Psoas muscle (tissue), 8 donors: ENCODE measurements around the gene IGFL4. TPM values are rescaled to one million over a fixed set of nuclear protein-coding genes. Genes with fewer than 3 reads are reported as not detected.

ENCODE experiments used
- ATAC-seq, 4 donors: fragments of 200-7000 bp; cut with Tn5 transposase; one replicate each; pipeline ENCODE4 v1.9.1; 2020; ENCODE audit warnings: moderate library complexity in 3 of 4, mild to moderate bottlenecking in 2 of 4
- DNase-seq, 2 donors: peaks; one replicate each; pipeline ENCODE4 v3.0.0-alpha.2; 2020
- H3K27ac ChIP-seq: fragments of 200-600 bp; one replicate; pipeline ENCODE4 v1.8.0; 2022
- H3K27me3 ChIP-seq, 3 donors: fragments of 200-600 bp in 1 of 3; one replicate each; pipeline versions ENCODE4 v1.6.1 to v1.8.0; 2013 to 2022; ENCODE audit warnings: low read length in 2 of 3, mild to moderate bottlenecking in 2 of 3, moderate library complexity in 1 of 3; ENCODE audit not compliant: insufficient read depth in 3 of 3
- H3K36me3 ChIP-seq, 2 donors: fragments of 200-600 bp in 1 of 2; one replicate each; pipeline versions ENCODE4 v1.6.1 to v1.8.0; 2013 to 2022; ENCODE audit warnings: low read depth in 1 of 2, mild to moderate bottlenecking in 1 of 2, moderate library complexity in 1 of 2; ENCODE audit not compliant: insufficient read depth in 1 of 2
- H3K4me1 ChIP-seq: fragments of 200-600 bp; one replicate; pipeline ENCODE4 v1.8.0; 2022
- H3K4me3 ChIP-seq: fragments of 200-600 bp; one replicate; pipeline ENCODE4 v1.8.0; 2022; ENCODE audit warnings: mild to moderate bottlenecking
- H3K9me3 ChIP-seq: fragments of 200-600 bp; one replicate; pipeline ENCODE4 v1.8.0; 2022
- CTCF ChIP-seq: fragments of 200-600 bp; IDR thresholded peaks from one replicate; pipeline ENCODE4 v1.8.0; 2022; ENCODE audit warnings: antibody characterized with exemption
- WGBS, 3 donors: extraction: QIAGEN DNeasy Blood & Tissue Kit; methylation state at CpG; one replicate each; pipeline versions ENCODE4 v1.1.6 to v1.1.7; 2013; 5-methylcytosine and 5-hydroxymethylcytosine counted together
- intact Hi-C, 2 donors: fragments of 100-400 bp; cut with DNase I; formaldehyde crosslinking; loops; one replicate each; pipeline versions ENCODE4 v1.11.0 to v1.14.2; 2022
- polyA plus RNA-seq, 3 donors: library from polyadenylated mRNA; stranded (reverse); fragments of 200-250 nt; gene quantifications; one replicate each; pipeline ENCODE4 v1.2.3, GENCODE V29; 2013
- total RNA-seq, 4 donors: library from RNA; stranded (reverse); fragmentation: NEBNext Ultra II Directional in 2 of 4; extraction: Animal tissue kit (Norgen Biotek cat#: 25700) in 2 of 4; gene quantifications; one replicate each; pipeline versions ENCODE4 v1.2.1 to v1.2.4, GENCODE V29; 2021 to 2023
- donor health status: healthy with polysubstance abuse.
- donor health status: DM: no; HTN: no; CAD: no; lungs with moderate emphysema.
- donor health status: Bipolar disorder and iron deficiency.
- donor health status: healthy.
- donor health status: DM: yes; HTN: yes; CAD: no.
- donor health status: DM: no; HTN: no; CAD: no.
- donor health status: DM: no; HTN: no; CAD: no.
- donor health status: DM: yes; HTN: yes; CAD: no.

Gene IGFL4
- total and polyA plus RNA-seq, 7 donors, result not detected

- WGBS, 3 donors, result 94 to 96% (median 94%) methylated on average over 14 to 15 of the region's 15 CpGs
- intact Hi-C loops, result no loop called here
- ATAC-seq (no peak), DNase-seq (no peak)
- Histone ChIP-seq H3K27me3 (peaks cover 0 to 10% (median 9%) of the 10 kb centered on the region in 3 donors), H3K9me3 (no peaks in the 10 kb centered on the region), H3K36me3 (peaks cover 0 to 10% of the 10 kb centered on the region in 2 donors), H3K4me1 (no peaks in the 10 kb centered on the region), H3K27ac (no peak overlapping the region), H3K4me3 (no peak overlapping the region)
- no peak for TF ChIP-seq CTCF
These were observed 38.0 kb downstream of the IGFL4 start for GRCh38 chr19:46002678-46003275.

GRCh38 chr19:46000491-46001246, 40.1 kb downstream of the IGFL4 start:
- no peak overlapping the region for H3K4me3 ChIP-seq
- H3K4me1 ChIP-seq, result no peaks in the 10 kb centered on the region
- peaks cover 0 to 14% of the 10 kb centered on the region in 2 donors for H3K36me3 ChIP-seq
- peak in 1 of 2 donors; percentile 41 for DNase-seq
- peaks cover 0 to 10% (median 9%) of the 10 kb centered on the region in 3 donors for H3K27me3 ChIP-seq
- ATAC-seq, result peak in 2 of 4 donors; percentile 73
- WGBS, 3 donors, result 10 to 12% (median 12%) methylated on average over 30 to 34 of the region's 34 CpGs
- no peak overlapping the region for H3K27ac ChIP-seq
- intact Hi-C loops, result no loop called here
- H3K9me3 ChIP-seq, result no peaks in the 10 kb centered on the region
- no peak for TF ChIP-seq CTCF

GRCh38 chr19:45999653-46000121, 41.1 kb downstream of the IGFL4 start:
- Histone ChIP-seq H3K27ac (no peak overlapping the region), H3K9me3 (no peaks in the 10 kb centered on the region), H3K27me3 (peaks cover 0 to 10% (median 9%) of the 10 kb centered on the region in 3 donors), H3K4me3 (no peak overlapping the region), H3K36me3 (peaks cover 0 to 14% of the 10 kb centered on the region in 2 donors), H3K4me1 (no peaks in the 10 kb centered on the region)
- DNase-seq (peak; percentile 53 to 68), ATAC-seq (no peak)
- WGBS, 3 donors, result 11 to 15% (median 14%) methylated on average over 13 to 14 of the region's 14 CpGs
- TF ChIP-seq CTCF, result no peak
- intact Hi-C loops, result loop anchor here (5.0 kb wide), 2 partner anchors 72 to 112 kb away; partner anchors contain the start of gene IRF2BP1 (in 1 of the 2)

- 91 to 93% (median 92%) methylated on average over 4 of the region's 4 CpGs for WGBS, 3 donors
- Histone ChIP-seq H3K36me3 (peaks cover 0 to 10% of the 10 kb centered on the region in 2 donors), H3K27me3 (peaks cover 0 to 10% (median 9%) of the 10 kb centered on the region in 3 donors), H3K4me1 (no peaks in the 10 kb centered on the region), H3K27ac (no peak overlapping the region), H3K9me3 (no peaks in the 10 kb centered on the region), H3K4me3 (no peak overlapping the region)
- TF ChIP-seq CTCF, result no peak
- ATAC-seq (no peak), DNase-seq (no peak)
- intact Hi-C loops, result loop anchor here (5.0 kb wide), 2 partner anchors 72 to 112 kb away; partner anchors contain the start of gene IRF2BP1 (in 1 of the 2)
These were observed 42.0 kb downstream of the IGFL4 start for GRCh38 chr19:45998834-45999233.
